ENCODE results near the gene HHAT. TPM values are rescaled to one million over a fixed set of nuclear protein-coding genes. Genes with fewer than 3 reads are reported as not detected.

The HHAT gene
- total RNA-seq, 4 donors from 2014 or later: 2.2 to 11.6 (median 7.3) TPM

DNA sequence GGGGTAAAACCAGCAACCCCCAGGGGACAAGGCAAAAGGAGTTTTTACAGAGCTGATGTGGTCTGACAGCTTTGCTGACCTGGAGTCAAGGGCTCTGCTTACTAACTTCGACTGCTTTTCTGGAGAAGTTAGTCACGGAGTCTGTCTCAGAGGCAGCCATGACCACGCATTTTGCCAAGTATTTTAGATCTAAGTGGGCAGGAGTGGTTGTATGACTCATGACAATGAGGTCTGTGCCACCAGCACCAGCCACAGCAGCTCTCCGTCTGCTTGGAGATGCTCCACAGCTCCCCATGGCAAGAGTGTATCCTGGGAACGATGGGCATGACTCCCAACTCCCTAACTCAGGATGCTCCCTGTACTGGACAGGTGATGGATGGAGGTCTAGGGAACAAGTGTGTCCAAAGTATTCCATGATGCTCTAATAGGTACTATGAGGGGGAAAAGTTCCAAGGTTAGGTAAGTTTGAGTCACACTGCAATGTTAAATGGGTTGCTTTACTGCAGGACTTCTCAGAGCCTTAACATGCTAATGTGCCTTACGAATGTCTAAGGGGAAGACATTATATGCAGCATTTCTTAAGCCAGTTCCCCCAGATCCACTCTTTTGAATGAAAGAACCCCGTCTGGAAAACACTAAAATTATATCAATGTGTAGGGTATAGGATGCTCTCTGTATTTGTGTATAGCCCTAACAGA is 359.0 kb downstream of the HHAT start:
- Histone ChIP-seq H3K4me1 (no peaks in the 10 kb centered on the region), H3K27me3 (no peaks in the 10 kb centered on the region), H3K4me3 (no peak overlapping the region), H3K27ac (no peak overlapping the region), H3K36me3 (no peaks in the 10 kb centered on the region), H3K9me3 (no peaks in the 10 kb centered on the region)
- intact Hi-C loops (cut with DNase I; ENCODE audit: low total_unique reads) (no loop called here), in situ Hi-C loops (cut with MboI; ENCODE audit: low pct_ligation_motif_present in 1 of 4, low pct_unique_long_range_greater_than_20kb in 1 of 4, low sequenced_read_pairs in 3 of 4) (no loop called here)
- WGBS, 2 donors (ENCODE audit: low coverage in 1 of 2): 72 to 85% methylated on average over 3 to 7 of the region's 7 CpGs
- no peak for TF ChIP-seq POLR2AphosphoS5 (IDR thresholded peaks at IDR 0.05)
- no peak for TF ChIP-seq EP300 (IDR thresholded peaks at IDR 0.05; ENCODE audit: low read depth)
- TF ChIP-seq POLR2A (IDR thresholded peaks at IDR 0.05): no peak
- TF ChIP-seq, protein P1, sequence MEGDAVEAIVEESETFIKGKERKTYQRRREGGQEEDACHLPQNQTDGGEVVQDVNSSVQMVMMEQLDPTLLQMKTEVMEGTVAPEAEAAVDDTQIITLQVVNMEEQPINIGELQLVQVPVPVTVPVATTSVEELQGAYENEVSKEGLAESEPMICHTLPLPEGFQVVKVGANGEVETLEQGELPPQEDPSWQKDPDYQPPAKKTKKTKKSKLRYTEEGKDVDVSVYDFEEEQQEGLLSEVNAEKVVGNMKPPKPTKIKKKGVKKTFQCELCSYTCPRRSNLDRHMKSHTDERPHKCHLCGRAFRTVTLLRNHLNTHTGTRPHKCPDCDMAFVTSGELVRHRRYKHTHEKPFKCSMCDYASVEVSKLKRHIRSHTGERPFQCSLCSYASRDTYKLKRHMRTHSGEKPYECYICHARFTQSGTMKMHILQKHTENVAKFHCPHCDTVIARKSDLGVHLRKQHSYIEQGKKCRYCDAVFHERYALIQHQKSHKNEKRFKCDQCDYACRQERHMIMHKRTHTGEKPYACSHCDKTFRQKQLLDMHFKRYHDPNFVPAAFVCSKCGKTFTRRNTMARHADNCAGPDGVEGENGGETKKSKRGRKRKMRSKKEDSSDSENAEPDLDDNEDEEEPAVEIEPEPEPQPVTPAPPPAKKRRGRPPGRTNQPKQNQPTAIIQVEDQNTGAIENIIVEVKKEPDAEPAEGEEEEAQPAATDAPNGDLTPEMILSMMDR (IDR thresholded peaks at IDR 0.05): no peak
- no peak for DNase-seq

DNA sequence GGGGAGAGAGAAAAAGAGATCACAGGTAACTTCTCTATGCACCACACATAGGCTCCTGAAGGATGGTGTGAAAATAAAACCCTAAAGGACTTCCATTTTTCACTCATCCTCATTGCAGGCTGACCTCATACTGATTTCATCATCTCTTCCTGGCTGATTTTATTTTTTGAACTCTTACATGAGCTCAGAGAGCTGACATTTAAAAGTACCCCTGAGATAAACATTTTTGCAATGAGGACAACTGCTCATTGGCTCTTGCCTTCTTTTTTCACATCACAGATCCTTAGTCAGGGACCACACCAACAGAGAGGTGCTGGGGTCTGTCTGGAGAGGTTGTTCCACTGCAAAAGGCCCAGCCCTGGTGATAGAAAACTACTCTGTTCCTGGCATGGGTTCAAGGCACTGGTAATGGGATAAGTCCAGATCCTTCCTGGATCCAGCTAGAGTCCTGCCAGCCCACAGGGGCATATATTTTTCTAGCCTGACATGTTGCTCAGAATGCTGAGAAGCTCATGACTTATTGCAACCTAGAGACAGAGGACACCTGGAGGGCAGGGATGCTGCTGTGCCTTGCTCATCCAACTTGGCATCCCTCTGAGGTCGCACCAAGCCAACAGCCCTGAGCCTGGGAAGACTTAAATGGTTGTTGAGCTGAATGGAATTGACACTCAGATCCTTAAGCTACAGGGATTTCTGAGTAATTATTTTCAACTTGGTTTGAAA is 360.0 kb downstream of the HHAT start:
- no peak for TF ChIP-seq POLR2A (IDR thresholded peaks at IDR 0.05)
- no peak for TF ChIP-seq EP300 (IDR thresholded peaks at IDR 0.05; ENCODE audit: low read depth)
- TF ChIP-seq, protein P1 (IDR thresholded peaks at IDR 0.05): no peak
- TF ChIP-seq POLR2AphosphoS5 (IDR thresholded peaks at IDR 0.05): no peak
- Histone ChIP-seq H3K4me3 (no peak overlapping the region), H3K27me3 (no peaks in the 10 kb centered on the region), H3K36me3 (no peaks in the 10 kb centered on the region), H3K4me1 (no peaks in the 10 kb centered on the region), H3K27ac (no peak overlapping the region), H3K9me3 (no peaks in the 10 kb centered on the region)
- DNase-seq: no peak
- intact Hi-C loops (cut with DNase I; ENCODE audit: low total_unique reads) (no loop called here), in situ Hi-C loops (cut with MboI; ENCODE audit: low pct_ligation_motif_present in 1 of 4, low pct_unique_long_range_greater_than_20kb in 1 of 4, low sequenced_read_pairs in 3 of 4) (no loop called here)
- WGBS, 2 donors (ENCODE audit: low coverage in 1 of 2): 86% methylated on average over 1 of the region's 1 CpG; no CpG with 5 or more reads in 1 of the 2 donors

DNA sequence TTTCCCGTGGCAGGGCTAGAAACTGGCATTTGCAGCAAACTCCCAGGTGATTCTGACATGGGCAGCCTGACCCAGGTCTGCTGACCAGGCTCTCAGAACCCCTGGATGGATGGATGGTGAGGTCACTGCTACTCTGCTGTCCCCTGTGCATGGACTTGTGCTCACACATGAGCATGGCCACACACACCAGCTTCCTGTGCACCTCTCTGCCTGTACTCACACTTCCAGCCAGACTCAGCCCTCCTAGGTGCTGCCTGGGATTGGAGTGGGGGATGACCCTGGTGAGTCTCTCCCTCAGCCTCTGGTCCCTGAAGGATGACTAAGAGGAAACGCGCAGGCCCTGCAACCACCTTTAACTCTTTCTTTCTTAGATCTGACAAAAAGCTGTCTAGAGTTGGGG is 361.1 kb downstream of the HHAT start:
- Histone ChIP-seq H3K4me1 (no peaks in the 10 kb centered on the region), H3K9me3 (no peaks in the 10 kb centered on the region), H3K27ac (no peak overlapping the region), H3K36me3 (no peaks in the 10 kb centered on the region), H3K27me3 (no peaks in the 10 kb centered on the region), H3K4me3 (no peak overlapping the region)
- TF ChIP-seq EP300 (IDR thresholded peaks at IDR 0.05; ENCODE audit: low read depth): no peak
- no peak for TF ChIP-seq POLR2AphosphoS5 (IDR thresholded peaks at IDR 0.05)
- TF ChIP-seq, protein P1 (IDR thresholded peaks at IDR 0.05): no peak
- no peak for TF ChIP-seq POLR2A (IDR thresholded peaks at IDR 0.05)
- in situ Hi-C loops (cut with MboI; ENCODE audit: low pct_ligation_motif_present in 1 of 4, low pct_unique_long_range_greater_than_20kb in 1 of 4, low sequenced_read_pairs in 3 of 4) (no loop called here), intact Hi-C loops (cut with DNase I; ENCODE audit: low total_unique reads) (no loop called here)
- DNase-seq: no peak
- 87% methylated on average over 3 of the region's 3 CpGs; no CpG with 5 or more reads in 1 of the 2 donors for WGBS, 2 donors (ENCODE audit: low coverage in 1 of 2)

DNA sequence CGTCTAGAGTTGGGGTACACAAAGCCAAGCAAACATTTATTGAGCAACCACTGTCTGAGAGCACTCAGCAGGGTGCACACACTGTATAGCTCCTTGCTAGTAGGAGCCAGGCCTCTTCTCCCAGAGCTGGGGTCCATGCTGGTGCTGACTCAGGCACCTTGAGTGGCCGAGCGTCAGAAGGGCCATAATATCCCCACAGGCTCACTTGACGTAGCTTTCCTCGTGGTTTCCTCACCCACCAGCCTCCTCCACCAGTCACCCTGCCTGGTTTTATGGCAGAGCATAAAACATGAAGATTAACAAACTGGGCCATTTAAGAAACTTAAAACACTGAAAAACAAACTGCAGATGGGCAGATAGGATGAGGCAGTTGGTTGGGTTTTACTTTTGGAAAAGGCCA is 361.5 kb downstream of the HHAT start:
- TF ChIP-seq EP300 (IDR thresholded peaks at IDR 0.05; ENCODE audit: low read depth) (no peak), POLR2AphosphoS5 (IDR thresholded peaks at IDR 0.05) (no peak), POLR2A (IDR thresholded peaks at IDR 0.05) (no peak)
- TF ChIP-seq, protein P1 (IDR thresholded peaks at IDR 0.05): no peak
- WGBS, 2 donors (ENCODE audit: low coverage in 1 of 2): 81% methylated on average over 5 of the region's 5 CpGs; no CpG with 5 or more reads in 1 of the 2 donors
- H3K4me1 ChIP-seq: no peaks in the 10 kb centered on the region
- intact Hi-C loops (cut with DNase I; ENCODE audit: low total_unique reads) (no loop called here), in situ Hi-C loops (cut with MboI; ENCODE audit: low pct_ligation_motif_present in 1 of 4, low pct_unique_long_range_greater_than_20kb in 1 of 4, low sequenced_read_pairs in 3 of 4) (no loop called here)
- no peaks in the 10 kb centered on the region for H3K36me3 ChIP-seq
- H3K27ac ChIP-seq: no peak overlapping the region
- no peaks in the 10 kb centered on the region for H3K9me3 ChIP-seq
- H3K4me3 ChIP-seq: no peak overlapping the region
- no peaks in the 10 kb centered on the region for H3K27me3 ChIP-seq
- DNase-seq: no peak

All from transverse colon (tissue), 4 donors.